HG03460 (cell line): ENCODE results near the gene KCNQ1.

Experiments
- ATAC-seq: cut with Tn5 transposase; IDR thresholded peaks from one replicate; pipeline ENCODE4 v1.9.1; 2021; ENCODE audit not compliant: unreplicated experiment

Gene KCNQ1

GRCh38 chr11:2532704-2533586 is 88.1 kb downstream of the KCNQ1 start:
- peak; percentile 57 for ATAC-seq

GRCh38 chr11:2533587-2534133 is 88.9 kb downstream of the KCNQ1 start:
- no peak for ATAC-seq

GRCh38 chr11:2534134-2534956 is 89.5 kb downstream of the KCNQ1 start:
- no peak for ATAC-seq

- ATAC-seq, result no peak
Measured at GRCh38 chr11:2534957-2535672, 90.3 kb downstream of the KCNQ1 start.

GRCh38 chr11:2535673-2536439 is 91.0 kb downstream of the KCNQ1 start:
- ATAC-seq, result no peak

- no peak for ATAC-seq
Measured at GRCh38 chr11:2536440-2536989, 91.7 kb downstream of the KCNQ1 start.

GRCh38 chr11:2537010-2537705 is 92.3 kb downstream of the KCNQ1 start:
- ATAC-seq, result no peak

- no peak for ATAC-seq
Measured at GRCh38 chr11:2537896-2538724, 93.3 kb downstream of the KCNQ1 start.

GRCh38 chr11:2538951-2539350 is 94.1 kb downstream of the KCNQ1 start:
- ATAC-seq, result no peak

- no peak for ATAC-seq
Measured at GRCh38 chr11:2539371-2540222, 94.8 kb downstream of the KCNQ1 start.

- ATAC-seq, result no peak
Measured at GRCh38 chr11:2540223-2540991, 95.6 kb downstream of the KCNQ1 start.

GRCh38 chr11:2540992-2541680 is 96.3 kb downstream of the KCNQ1 start:
- ATAC-seq, result no peak

GRCh38 chr11:2541881-2542361 is 97.1 kb downstream of the KCNQ1 start:
- ATAC-seq, result no peak

- ATAC-seq, result no peak
Measured at GRCh38 chr11:2542406-2542805, 97.6 kb downstream of the KCNQ1 start.

GRCh38 chr11:2547806-2548205 is 103.0 kb downstream of the KCNQ1 start:
- no peak for ATAC-seq

- ATAC-seq, result no peak
Measured at GRCh38 chr11:2548596-2548995, 103.8 kb downstream of the KCNQ1 start.
